H7 (cell line): Measurements from ENCODE around the gene HNRNPD. TPM values are rescaled to one million over a fixed set of nuclear protein-coding genes. Genes with fewer than 3 reads are reported as not detected.
"Not testable (repeated sequence)": the region's sequence is repeated elsewhere in the genome, so short reads cannot be mapped to it uniquely, and the experiment has no call there.

Experiments
- DNase-seq: peaks from one replicate; pipeline ENCODE4 v3.0.0; 2012
- H3K27me3 ChIP-seq: 2 replicates; pipeline ENCODE4 v1.6.0; 2011; ENCODE audit warnings: mild to moderate bottlenecking, low read length; ENCODE audit not compliant: control insufficient read depth, insufficient read depth
- H3K36me3 ChIP-seq: replicated peaks from 2 replicates; pipeline ENCODE4 v1.5.1; 2011; ENCODE audit warnings: low read length; ENCODE audit not compliant: control insufficient read depth, insufficient read depth
- H3K4me3 ChIP-seq: 2 replicates; pipeline ENCODE4 v1.5.1; 2011; ENCODE audit warnings: low read depth, mild to moderate bottlenecking, control low read depth, low read length, moderate library complexity; ENCODE audit not compliant: insufficient read depth
- total RNA-seq: library from RNA; depleted of rRNA; stranded (reverse); fragments of >200 nt; shearing (Covaris generic); gene quantifications from 2 replicates; pipeline ENCODE4 v1.2.3, GENCODE V29; 2014

HNRNPD gene
- total RNA-seq, 1 experiment from 2014 or later = 62.1 TPM

GRCh38 chr4:82360298-82361177, 13.3 kb downstream of the HNRNPD start:
- Histone ChIP-seq H3K27me3 (no peaks in the 10 kb centered on the region), H3K36me3 (peaks cover 17% of the 10 kb centered on the region), H3K4me3 (no peak overlapping the region)
- DNase-seq = peak; percentile 40

GRCh38 chr4:82358847-82359246, 14.9 kb downstream of the HNRNPD start:
- no peak overlapping the region for H3K4me3 ChIP-seq
- DNase-seq = no peak
- H3K36me3 ChIP-seq = peaks cover 23% of the 10 kb centered on the region
- H3K27me3 ChIP-seq = no peaks in the 10 kb centered on the region

GRCh38 chr4:82357640-82358039, 16.2 kb downstream of the HNRNPD start:
- H3K4me3 ChIP-seq = no peak overlapping the region
- DNase-seq = no peak
- H3K36me3 ChIP-seq = peaks cover 23% of the 10 kb centered on the region
- no peaks in the 10 kb centered on the region for H3K27me3 ChIP-seq

GRCh38 chr4:82354788-82355187, 19.0 kb downstream of the HNRNPD start:
- Histone ChIP-seq H3K27me3 (no peaks in the 10 kb centered on the region), H3K36me3 (peaks cover 23% of the 10 kb centered on the region), H3K4me3 (no peak overlapping the region)
- no peak for DNase-seq

GRCh38 chr4:82352825-82353366, 20.9 kb downstream of the HNRNPD start:
- Histone ChIP-seq H3K27me3 (no peaks in the 10 kb centered on the region), H3K4me3 (no peak overlapping the region), H3K36me3 (peaks cover 21% of the 10 kb centered on the region)
- no peak for DNase-seq

- H3K36me3 ChIP-seq = peaks cover 18% of the 10 kb centered on the region
- no peak overlapping the region for H3K4me3 ChIP-seq
- no peaks in the 10 kb centered on the region for H3K27me3 ChIP-seq
- DNase-seq = no peak
These were observed 21.5 kb downstream of the HNRNPD start for GRCh38 chr4:82352118-82352824.

- no peak for DNase-seq
- Histone ChIP-seq H3K36me3 (peaks cover 1% of the 10 kb centered on the region; the same call in 1 of the 2 replicates), H3K27me3 (no peaks in the 10 kb centered on the region), H3K4me3 (no peak overlapping the region)
These were observed 27.7 kb downstream of the HNRNPD start for GRCh38 chr4:82346126-82346525.

- Histone ChIP-seq H3K27me3 (no peaks in the 10 kb centered on the region), H3K4me3 (no peak overlapping the region)
- DNase-seq = no peak
These were observed 38.7 kb downstream of the HNRNPD start for GRCh38 chr4:82335043-82335442.

GRCh38 chr4:82333641-82334040, 40.1 kb downstream of the HNRNPD start:
- not testable (repeated sequence) for H3K36me3 ChIP-seq, H3K27me3 ChIP-seq, H3K4me3 ChIP-seq, DNase-seq

More at GRCh38 chr4:82335043-82335442, 38.7 kb downstream of the HNRNPD start:
- H3K36me3 ChIP-seq = no peaks in the 10 kb centered on the region

GRCh38 chr4:82331814-82332213, 42.0 kb downstream of the HNRNPD start:
- DNase-seq = no peak
- no peaks in the 10 kb centered on the region for H3K36me3 ChIP-seq

GRCh38 chr4:82320351-82320750, 53.4 kb downstream of the HNRNPD start:
- H3K27me3 ChIP-seq = no peaks in the 10 kb centered on the region
- DNase-seq = no peak
- H3K4me3 ChIP-seq = no peak overlapping the region
- no peaks in the 10 kb centered on the region for H3K36me3 ChIP-seq

More at GRCh38 chr4:82331814-82332213, 42.0 kb downstream of the HNRNPD start:
- Histone ChIP-seq H3K27me3 (no peaks in the 10 kb centered on the region), H3K4me3 (no peak overlapping the region)

GRCh38 chr4:82303063-82303462, 70.7 kb downstream of the HNRNPD start:
- DNase-seq, H3K36me3 ChIP-seq, H3K4me3 ChIP-seq, H3K27me3 ChIP-seq: not testable (repeated sequence)
